NOMO-1 treated with DMSO at 0.1 percent for 48 hours (cell line): ENCODE results near the gene DDX1.
"Not testable (repeated sequence)": the region's sequence is repeated elsewhere in the genome, so short reads cannot be mapped to it uniquely, and the experiment has no call there.

Source experiments
- DNase-seq: peaks from one replicate; lab custom pipeline; 2025; ENCODE audit not compliant: unreplicated experiment; lab: John Stamatoyannopoulos, UW

DDX1 gene

DNA sequence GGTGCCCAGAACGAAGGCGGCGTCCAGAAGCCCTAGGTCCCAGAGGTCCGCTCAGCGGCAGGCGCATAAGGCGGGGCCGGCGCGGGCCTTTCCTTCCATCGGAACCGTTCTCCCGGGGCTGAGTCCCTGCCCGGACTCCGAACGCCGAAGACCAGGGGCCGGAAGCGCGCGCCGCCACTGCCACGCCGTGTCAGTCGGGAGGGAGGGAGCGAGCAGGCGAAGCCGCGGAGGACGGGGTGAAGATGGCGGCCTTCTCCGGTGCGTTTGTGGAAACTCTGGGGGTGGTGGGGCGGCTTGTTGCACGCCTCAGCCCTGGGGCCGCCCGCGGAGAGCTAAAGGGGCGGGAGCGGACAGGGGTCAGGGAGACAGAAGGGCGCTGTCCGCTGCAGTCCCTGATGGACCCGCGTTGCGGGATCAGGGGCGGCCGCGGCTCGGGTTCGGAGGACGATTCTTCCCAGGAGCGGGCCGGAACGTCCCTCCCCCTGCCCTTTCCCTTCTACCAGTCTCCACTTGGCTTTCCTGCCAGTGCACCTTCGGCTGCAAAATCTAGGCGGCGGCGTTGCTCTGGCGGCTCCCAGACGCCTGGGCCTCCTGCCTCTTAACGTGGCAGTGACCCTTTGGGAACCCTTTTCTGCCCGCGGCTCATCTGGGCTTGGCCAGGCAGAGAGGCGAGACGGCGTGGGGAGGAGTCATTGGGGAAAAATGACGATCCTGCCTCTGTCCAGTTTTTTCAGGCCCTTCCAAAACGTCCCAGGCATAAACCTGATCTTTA lies at the start of gene DDX1:
Gene DDX1, plus strand, starts transcription at position 177 of the 772 bp plus-strand sequence. Its CDS starts 66 bp downstream, at position 243.
- peak; percentile 76 for DNase-seq

GRCh38 chr2:15542269-15542668 lies 49.4 kb upstream of the DDX1 start:
- not testable (repeated sequence) for DNase-seq

- DNase-seq = no peak
Measured at GRCh38 chr2:15543053-15543452, 48.6 kb upstream of the DDX1 start.

GRCh38 chr2:15543541-15543940 lies 48.1 kb upstream of the DDX1 start:
- DNase-seq = no peak

DNA sequence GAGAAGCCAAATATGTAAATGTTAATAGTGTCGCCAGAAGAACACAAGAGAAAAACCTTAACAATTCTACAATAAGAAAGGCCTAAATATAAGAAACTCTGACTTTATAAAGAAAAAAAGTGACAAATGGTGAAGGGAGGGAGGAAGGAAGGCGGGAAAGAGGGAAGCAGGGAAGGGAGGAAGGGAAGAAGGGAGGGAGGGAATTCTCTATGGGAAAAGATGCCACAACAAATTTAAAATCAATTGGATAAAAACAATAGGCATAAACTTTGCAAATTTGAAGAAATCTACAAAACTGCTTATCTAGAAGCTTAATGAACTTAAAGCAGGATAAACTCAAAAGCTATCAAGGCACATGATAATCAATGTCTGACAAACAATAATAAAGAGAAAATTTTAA lies 47.4 kb upstream of the DDX1 start:
- no peak for DNase-seq

DNA sequence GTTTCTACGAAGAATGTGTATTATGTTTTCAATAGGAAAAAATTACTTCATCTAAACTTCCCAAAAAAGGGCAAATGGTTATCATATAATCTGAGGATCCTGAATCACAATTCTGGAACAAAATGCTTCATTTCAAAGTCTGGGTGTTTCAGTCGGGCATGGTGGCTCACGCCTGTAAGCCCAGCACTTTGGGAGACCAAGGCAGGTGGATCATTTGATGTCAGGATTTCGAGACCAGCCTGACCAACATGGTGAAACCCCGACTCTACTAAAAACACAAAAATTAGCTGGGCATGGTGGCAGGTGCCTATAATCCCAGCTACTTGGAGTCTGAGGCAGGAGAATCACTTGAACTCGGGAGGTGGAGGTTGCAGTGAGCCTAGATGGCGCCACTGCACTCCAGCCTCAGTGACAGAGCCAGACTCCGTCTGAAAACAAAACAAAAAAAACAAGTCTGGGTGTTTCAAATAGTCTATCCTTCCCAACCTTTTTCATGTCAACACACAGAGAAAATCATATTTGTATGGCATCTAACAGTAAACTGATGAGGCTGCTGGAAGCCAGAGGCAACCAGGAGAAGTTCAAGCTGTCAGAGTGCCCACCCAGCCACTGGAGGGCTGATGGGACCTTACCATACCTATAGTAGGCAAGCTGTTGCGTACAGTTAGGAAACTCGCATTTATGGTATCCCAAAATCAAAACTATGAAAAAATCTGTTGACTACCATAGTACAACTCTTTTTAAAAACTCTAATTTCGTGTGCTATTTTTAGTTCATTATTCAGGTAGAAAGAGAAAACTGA lies 45.2 kb upstream of the DDX1 start:
- no peak for DNase-seq

- no peak for DNase-seq
Measured at GRCh38 chr2:15547115-15547876, 44.4 kb upstream of the DDX1 start.

DNA sequence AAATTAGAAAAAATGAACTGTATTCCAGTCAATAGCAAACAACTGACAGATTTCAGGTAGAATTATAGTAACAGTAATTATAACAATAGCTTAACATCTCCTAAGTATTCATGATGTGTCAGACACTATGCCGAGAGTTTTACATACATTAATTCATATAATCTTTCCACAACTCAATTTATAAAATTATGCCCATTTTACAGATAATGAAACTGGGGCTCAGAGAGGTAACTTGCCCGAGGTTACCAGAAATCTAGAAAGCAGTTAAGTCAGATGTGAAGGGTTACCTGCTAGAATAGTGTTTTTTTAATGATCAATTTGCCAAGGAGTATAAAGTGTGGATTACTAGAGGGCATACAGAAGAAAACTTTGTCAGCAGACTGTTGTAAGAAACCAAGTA lies 42.7 kb upstream of the DDX1 start:
- DNase-seq = no peak

DNA sequence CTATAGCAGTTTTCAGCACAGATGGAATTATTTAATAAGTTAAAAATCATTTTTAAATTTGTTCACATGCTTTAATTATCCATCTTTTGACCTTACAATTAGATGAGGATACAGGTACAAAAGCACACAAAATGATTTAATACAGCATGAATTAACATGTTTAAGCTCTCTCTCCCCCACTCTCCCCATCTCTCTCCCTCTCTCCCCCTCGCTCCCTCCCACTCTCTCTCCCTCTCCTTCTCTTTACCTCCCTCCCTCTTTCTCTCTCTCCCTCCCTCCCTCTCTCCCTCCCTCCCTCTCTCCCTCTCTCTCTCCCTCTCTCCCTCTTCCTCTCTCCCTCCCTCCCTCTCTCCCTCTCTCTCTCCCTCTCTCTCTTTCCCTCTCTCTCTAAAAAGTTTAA lies 38.1 kb upstream of the DDX1 start:
- DNase-seq = no peak

DNA sequence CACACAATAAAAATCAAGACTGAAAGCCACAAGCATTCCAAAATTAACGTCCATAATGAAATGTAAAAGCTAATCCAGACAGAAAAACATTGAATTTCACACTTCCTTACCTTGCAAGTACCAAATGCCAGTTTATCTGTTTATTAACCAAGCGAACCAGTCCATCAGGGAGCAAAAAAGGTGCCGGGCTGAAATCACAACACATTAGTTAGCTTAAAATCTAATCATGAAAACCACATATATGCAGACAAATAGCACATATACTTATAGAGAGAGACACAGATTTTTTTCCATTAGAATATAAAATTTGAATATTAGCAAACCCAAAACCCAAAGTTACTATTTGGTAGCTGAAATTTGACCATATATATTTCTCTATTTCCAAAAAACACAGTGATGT lies 37.7 kb upstream of the DDX1 start:
- no peak for DNase-seq

GRCh38 chr2:15554525-15555218 lies 37.0 kb upstream of the DDX1 start:
- DNase-seq = no peak

GRCh38 chr2:15555760-15556193 lies 35.9 kb upstream of the DDX1 start:
- DNase-seq = no peak

DNA sequence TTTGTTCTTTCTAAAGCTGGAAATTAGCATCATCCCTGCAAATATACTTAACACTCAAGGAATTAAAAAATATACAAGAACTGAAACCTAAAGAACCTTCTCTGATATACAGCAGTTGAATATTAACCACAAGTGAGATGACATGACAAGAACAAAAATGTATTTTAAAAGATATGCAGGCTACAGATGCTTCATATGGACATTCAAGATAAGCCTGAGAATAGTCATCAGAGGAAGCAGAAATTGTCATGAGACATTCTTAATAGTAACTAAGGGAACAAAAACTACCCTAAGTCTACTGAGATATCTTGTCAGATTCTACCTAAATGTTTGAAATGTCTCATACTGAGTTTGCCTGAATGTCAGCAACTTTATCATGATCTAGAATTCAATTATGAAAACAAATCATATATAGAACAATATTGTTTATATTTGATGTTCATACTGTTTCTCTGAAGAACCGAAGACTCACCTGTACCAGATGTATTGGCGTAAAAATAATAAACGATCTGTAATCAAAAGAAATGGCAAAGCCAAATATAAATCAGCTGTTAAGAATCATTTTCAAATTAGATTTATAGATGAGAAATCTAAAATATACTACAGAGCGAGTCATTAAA lies 35.2 kb upstream of the DDX1 start:
- DNase-seq = no peak

- DNase-seq = no peak
Measured at GRCh38 chr2:15557887-15558311, 33.8 kb upstream of the DDX1 start.

- no peak for DNase-seq
Measured at GRCh38 chr2:15559379-15560139, 32.1 kb upstream of the DDX1 start.

- peak; percentile 1 for DNase-seq
Measured at GRCh38 chr2:15560140-15560987, 31.3 kb upstream of the DDX1 start.

DNA sequence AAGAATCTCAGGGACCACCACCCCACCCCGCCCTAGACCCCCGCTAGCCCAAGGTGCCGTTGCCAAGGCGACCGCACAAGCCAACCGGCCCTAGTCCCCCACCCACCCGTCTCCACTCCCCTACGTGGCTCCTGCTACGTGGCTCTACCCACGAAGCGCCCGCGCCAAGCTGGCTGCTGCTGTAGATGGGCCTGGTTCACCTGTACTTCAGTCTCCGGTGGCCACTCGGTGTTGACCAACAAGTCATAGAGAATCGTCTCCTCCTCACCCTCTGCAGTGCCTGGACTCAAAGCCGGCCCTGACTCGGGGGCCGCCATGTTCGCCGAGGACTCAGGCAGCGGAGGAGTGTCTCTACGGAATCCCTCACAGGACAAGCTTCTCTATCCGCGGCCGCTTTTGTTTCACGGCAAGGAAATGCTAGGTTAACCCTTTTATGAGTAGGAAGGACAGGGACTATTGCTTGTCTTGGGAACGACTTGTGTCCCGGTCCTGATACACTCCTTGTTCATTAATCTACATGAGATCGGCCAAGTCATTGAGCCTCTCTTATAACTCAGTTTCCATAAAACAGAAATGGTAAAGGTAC lies 30.6 kb upstream of the DDX1 start, which contains the start of gene NBAS:
Gene NBAS, minus strand, starts transcription at position 347 of the 586 bp plus-strand sequence. Its CDS starts 30 bp downstream, at position 317.
- peak; percentile 73 for DNase-seq
